NAMALWA (cell line): ENCODE results near the gene DCUN1D1.

ENCODE experiments used
- DNase-seq: peaks from one replicate; pipeline ENCODE4 v3.0.0-alpha.2; 2015; ENCODE audit warnings: low spot score

DCUN1D1 gene

GRCh38 chr3:182972387-182972786 is 8.0 kb downstream of the DCUN1D1 start:
- no peak for DNase-seq

GRCh38 chr3:182971637-182972036 is 8.7 kb downstream of the DCUN1D1 start:
- no peak for DNase-seq

GRCh38 chr3:182970811-182971418 is 9.4 kb downstream of the DCUN1D1 start:
- DNase-seq: no peak

- no peak for DNase-seq
Observed at GRCh38 chr3:182969853-182970252, 10.5 kb downstream of the DCUN1D1 start.

GRCh38 chr3:182969277-182969676 is 11.1 kb downstream of the DCUN1D1 start:
- no peak for DNase-seq

GRCh38 chr3:182967218-182968204 is 12.8 kb downstream of the DCUN1D1 start:
- no peak for DNase-seq

GRCh38 chr3:182965861-182966366 is 14.4 kb downstream of the DCUN1D1 start:
- DNase-seq: no peak

GRCh38 chr3:182964179-182964578 is 16.2 kb downstream of the DCUN1D1 start:
- DNase-seq: no peak

GRCh38 chr3:182962166-182962565 is 18.2 kb downstream of the DCUN1D1 start:
- DNase-seq: no peak

GRCh38 chr3:182959474-182960350 is 20.6 kb downstream of the DCUN1D1 start:
- no peak for DNase-seq

- no peak for DNase-seq
Observed at GRCh38 chr3:182957676-182958266, 22.6 kb downstream of the DCUN1D1 start.

GRCh38 chr3:182957226-182957625 is 23.1 kb downstream of the DCUN1D1 start:
- no peak for DNase-seq

GRCh38 chr3:182954553-182955235 is 25.6 kb downstream of the DCUN1D1 start:
- DNase-seq: no peak

- DNase-seq: no peak
Observed at GRCh38 chr3:182949688-182950087, 30.6 kb downstream of the DCUN1D1 start.

GRCh38 chr3:182948305-182948704 is 32.0 kb downstream of the DCUN1D1 start:
- DNase-seq: no peak

- peak; percentile 60 for DNase-seq
Observed at GRCh38 chr3:182947888-182948287, 32.5 kb downstream of the DCUN1D1 start.

- DNase-seq: no peak
Observed at GRCh38 chr3:182941719-182942118, 38.6 kb downstream of the DCUN1D1 start.

- no peak for DNase-seq
Observed at GRCh38 chr3:182940266-182940808, 40.0 kb downstream of the DCUN1D1 start.

- peak; percentile 68 for DNase-seq
Observed at GRCh38 chr3:182937293-182938051, 42.9 kb downstream of the DCUN1D1 start.

- no peak for DNase-seq
Observed at GRCh38 chr3:182936918-182937285, 43.4 kb downstream of the DCUN1D1 start.
